CD4-positive, alpha-beta T cell treated with Interleukin-1 beta for 1 hour (primary cell): ENCODE measurements around the gene PLAAT2.
A peak's percentile ranks its signal among the peaks of the same experiment; 100 is the strongest.
"Not testable (repeated sequence)": the region's sequence is repeated elsewhere in the genome, so short reads cannot be mapped to it uniquely, and the experiment has no call there.

Source experiments
- DNase-seq, 2 donors: peaks; one replicate each; pipeline ENCODE4 v3.0.0-alpha.2; 2020 to 2022

PLAAT2 gene

DNA sequence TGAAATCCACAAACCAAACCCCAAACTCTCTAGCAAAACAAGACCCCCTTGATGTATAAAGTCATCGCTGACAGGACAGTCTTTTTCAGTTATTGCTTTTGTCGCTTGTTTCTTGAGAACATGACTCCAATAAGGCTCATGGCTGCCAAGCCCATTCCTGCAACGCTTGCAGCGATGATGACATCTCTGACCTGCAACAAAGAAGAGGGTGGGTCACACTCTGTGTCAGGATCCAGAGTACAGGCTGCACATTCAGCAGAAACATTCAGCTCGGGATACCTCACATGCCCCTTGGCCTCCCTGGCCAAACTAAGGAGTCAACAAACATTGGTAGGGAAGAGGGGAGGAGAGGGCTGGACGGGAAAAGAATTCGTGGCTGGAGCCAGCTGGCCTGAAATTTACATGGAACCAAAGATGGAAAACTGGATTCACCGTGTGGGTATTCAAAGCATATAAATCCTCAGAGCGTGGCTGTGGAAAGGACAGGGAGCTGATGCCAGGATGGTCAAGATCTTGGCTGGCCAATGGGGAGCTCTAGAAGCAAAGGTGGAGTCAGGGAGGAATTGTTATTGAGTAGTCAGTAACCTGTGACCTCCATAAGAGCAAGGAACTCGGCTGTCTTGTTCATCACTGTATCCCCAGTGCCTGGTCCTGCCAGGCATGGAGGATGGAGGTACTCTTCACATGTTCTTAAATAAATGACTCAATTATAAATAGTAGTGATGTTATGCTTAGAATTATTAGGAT, 11.8 kb upstream of the PLAAT2 start:
- DNase-seq: no peak

DNA sequence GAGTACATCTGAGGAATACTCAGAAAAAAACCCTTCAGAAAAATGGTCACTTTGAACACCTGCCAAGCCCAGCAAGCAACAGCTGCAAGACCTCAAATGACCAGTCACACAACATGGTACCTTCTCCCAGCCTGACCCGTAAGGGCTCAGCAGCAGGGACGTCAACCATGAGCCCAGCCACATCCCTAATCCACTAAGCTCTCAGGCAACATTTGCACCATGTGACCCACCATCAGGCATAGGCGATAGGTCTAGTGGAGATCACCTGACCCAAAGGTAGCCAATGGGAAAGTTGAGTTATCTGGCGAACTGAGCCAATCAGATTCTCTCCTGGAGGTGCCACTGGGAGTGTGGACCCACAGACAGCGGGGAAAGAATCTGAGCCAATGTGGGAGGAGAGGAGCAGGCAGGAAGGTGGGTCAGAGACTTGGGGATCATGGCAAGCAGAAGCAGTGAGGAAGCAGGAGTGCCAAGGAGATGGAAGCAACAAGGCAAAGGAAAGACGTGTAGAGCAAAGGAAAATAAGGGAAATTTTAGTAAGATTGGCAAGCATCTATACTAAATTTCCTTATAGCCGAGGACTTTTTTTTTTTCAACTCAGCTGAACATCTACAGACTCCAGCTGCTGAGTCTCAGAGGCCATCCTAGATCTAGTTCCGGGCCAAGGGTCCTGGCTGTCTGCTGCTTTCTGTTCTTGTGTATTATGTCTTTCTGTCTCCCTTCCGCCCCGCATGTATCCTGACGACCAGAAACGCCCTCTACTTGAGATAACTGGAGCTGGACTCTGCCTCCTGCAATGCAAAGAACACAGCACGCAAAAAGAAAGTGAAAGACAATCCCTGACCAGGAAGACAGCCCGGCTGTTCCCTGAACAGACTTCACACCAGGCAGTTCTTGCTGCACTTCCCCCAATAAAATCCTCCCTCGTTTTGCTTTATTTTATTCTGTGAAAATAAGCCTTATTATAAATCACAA, 11.0 kb upstream of the PLAAT2 start:
- DNase-seq: peak; percentile 52 to 65

DNA sequence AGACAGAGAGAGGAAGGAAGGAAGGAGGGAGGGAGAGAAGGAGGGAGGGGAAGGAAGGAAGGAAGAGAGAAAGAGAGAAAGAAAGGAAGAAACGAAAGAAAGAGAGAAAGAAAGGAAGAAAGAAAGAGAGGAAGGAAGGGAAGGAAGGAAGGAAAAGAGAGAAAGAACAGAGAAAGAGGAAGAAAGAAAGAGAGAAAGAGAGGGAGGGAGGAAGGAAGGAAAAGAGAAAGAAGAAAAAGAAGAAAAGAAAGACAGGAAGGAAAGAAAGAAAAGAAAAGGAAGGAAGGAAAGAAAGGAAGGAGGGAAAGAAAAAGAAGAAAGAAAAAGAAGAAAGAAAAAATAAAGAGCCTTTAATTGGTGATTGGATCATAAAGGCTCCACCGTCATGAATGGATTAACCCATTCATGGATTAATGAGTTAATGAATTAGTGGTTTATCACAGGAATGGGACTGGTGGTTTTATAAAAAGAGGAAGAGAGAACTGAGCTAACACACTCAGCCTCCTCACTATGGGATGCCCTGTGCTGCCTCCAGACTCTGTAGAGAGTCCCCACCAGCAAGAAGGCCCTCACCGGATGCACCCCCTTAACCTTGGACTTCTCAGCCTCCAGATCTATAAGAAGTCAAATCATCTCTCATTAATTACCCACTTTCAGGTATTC, 9.0 kb upstream of the PLAAT2 start:
- no peak for DNase-seq

DNA sequence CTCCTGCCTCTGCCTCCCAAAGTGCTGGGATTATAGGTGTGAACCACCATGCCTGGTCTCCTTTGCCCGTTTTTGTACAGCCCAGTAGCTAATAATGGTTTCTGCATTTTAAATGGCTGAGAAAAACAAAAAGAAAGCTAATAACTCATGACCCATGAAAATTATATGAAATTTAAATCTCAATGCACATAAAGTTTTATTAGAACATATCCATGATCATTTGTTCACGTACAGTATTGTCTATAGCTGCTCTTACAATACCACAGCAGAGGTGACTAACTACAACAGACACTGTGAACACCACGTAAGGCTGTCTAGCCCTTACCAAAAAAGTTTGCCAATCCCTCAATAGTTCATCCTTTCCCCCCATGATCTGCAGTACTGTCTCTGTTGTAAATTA, 6.4 kb upstream of the PLAAT2 start:
- no peak for DNase-seq

DNA sequence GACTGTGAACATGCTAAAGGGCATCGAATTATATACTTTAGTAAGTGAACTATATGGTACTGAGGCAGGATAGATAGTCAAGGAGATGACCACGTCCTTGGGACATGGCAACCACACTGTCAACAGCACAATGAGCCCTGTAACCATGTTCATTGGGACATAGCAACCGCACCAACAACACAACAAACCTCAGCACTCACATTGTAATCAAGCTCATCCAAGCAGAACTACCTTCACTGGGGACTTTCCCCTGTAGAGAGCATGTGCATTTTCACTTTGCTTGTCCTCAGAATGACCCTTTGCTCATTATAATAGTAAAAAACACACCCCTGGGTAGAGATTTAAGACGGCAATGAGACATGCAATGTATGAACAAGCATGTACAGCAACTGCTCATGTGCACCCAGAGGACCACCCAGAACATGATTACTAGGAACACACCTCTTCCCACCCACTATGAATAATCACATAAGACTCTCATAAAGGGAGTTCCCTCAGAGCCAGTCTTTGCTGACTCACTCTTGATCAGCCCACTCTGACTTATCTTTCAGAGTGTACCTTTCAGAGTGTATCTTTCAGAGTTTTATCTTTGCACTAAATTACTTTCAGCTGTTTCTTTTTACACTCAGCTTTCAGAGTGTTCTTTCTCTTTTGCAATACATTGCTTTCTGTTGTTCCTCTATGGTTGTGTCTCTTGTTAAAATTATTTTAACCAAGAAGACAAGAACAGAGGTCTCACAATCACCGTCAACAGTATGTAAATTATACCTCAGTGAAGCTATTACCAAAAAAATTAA, 4.1 kb upstream of the PLAAT2 start:
- peak; percentile 91 to 92 for DNase-seq

DNA sequence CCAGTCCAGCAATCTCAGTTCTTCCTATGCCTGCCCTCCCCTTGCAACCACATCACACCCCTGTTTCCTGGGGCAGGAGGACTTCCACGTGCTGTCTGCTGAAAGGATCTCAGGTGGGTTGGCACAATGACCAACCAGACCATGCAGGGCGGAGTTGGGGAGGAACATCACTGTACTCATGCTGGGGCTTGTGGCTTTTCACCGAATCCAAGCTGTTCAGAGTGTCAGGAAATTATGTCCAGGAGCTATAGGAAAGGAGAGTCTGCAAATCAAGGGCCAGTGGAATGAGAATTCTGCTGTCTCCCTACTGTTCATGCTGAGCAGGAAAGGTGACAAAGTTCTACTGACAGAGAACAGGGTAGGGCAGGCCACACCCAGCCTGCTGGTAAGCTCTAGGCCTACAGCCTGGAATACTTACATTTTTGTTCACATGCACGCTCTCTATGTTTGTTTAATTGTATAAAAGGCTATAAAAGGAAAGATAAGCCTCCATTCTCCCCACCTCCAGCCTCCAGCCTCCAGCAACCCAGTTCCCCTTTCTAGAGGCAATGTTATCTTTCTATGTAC, 1.7 kb upstream of the PLAAT2 start:
- DNase-seq: no peak

DNA sequence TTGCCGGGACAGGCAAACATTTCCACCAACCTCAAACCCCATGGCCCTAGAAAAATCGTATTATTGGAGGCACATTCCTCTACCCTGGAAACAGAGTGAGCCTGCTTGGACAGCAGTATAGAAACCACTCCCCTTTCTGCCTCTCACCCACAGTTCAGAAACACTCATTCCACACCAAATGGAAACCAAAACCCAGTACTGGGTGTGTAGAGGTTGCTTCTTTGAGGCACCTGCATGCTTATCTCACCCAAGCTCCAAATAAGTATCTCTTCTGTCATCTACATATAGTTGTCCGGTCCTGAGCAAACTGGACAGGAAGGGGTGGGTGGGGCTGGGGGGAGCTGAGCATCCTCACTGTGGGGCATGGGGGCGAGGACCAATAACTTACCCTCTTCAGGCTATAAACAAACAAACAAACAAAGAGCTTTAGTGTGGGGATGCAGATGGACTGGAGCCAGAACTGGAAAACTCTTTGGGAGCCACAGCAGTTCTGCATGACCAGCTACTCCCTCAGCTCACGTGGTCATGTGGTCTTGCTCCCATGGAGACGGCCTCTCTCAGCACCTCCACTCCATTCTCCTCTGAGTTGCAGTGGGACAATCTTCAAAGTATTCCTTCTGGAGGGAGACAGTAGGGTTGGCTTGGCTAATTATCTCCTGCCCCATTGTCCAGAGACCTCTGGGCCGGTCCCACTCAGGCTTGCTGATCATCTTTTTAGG, 1.0 kb upstream of the PLAAT2 start:
- DNase-seq: peak in 1 of 2 donors; percentile 44

DNA sequence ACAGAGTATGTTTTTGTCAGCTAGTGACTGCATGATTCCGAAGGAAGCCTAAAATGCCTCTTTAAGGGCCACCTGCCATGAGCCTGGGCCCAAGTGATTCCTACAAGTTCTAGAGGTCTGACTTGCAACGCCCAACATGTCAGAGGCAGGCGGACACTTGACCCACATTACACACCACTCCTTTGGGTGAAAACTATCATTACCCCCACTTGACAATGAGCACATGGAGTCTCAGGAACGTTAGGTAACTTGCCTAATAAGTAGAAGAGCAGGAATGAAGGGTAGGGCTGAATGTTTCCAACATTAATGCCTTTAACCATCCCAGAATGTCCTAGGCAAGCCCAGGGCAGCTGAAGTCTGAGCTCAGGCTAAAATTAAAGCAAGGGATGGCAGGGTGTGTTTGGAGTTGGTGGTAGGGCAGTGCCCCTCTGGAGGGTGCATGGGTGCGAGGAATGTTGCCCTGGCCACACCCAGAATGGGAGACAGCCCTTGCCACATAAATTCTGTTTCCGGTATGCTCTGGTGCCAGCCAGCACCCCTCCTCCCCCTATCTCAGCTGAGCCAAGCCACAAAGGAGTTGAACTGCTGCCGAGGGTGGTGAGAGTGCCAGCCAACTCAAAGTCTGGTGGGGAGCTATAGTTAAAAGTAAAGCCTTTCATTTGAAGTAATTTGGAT, 2.5 kb downstream of the PLAAT2 start:
- DNase-seq: peak; percentile 43 to 49

DNA sequence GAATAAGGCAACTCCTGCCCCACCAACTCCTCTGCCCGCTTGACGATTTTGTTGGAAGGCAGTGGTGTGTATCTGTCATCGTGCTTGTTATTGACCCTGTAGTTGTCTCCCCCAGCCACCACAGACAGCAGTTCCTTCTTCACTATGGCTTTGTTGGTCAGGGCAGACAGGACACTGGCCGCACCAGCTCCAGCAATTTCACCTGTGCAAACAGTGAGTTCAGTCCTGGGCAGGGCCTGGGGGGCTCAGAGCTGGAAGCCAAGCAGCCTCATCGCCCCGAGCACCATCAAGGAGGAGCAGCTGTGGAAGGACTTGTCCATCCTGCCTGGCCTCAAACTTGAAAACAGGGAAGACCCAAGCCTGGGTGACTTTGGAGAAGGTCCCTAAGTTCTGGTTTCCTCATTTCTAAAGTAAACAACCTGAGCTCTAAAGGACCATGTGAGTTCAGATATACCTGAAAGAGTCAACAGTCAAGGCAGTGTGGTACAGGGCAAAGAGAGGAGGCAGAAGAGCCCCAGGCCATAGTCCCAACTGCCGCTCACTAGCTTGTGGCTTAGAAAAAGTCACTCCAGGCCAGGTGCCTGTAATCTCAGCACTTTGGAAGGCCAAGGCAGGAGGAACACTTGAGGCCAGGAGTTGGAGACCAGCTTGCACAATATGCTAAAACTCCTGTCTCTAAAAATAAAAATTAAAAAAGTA, 4.6 kb downstream of the PLAAT2 start:
- DNase-seq: no peak

DNA sequence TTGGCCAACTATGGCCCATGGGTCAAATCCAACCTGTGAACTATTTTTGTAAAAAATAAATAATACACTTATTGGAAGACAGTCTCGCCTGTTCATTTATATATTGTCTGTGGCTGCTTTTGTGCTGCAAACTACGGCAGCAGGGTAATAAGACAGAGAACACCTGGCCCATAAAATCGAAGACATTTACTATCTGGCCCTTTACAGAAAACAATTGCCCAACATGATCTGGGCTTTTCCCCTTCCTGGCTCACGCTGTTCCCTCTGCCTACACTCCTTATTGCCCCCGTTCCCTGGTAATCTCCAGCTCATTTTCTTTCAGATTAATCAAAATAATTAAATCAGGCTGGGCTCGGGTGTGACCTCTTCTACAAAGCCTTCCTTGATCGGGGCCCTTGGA, 5.6 kb downstream of the PLAAT2 start:
- DNase-seq: no peak

DNA sequence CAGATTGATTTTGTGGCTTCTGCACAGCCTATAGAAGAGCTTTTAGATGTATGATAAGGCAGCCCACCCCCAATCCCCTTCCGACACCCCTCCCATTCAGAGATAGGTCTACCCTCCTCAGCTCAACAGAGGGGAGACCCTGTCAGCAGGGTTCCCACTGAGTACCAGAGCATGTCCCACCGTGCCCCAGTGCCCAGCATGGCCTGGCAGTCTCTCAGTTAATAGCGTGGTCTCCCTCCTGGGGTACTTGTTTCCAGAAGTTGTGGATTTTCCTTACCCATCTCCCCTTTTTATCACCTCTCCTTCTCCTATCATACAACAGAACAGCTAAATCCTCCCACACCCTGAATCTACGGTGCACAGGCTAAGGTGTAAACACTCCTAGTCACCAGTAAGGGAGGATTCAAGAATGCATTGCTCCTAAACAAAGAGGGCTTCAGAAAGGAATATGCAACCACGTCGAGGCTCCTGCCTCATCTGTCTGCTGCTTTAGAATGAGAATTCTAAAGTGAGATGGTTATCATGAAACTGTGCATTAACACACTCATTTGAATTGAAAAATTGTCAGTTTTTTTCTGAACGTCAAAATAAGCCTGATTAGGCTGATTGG, 6.7 kb downstream of the PLAAT2 start:
- no peak for DNase-seq

DNA sequence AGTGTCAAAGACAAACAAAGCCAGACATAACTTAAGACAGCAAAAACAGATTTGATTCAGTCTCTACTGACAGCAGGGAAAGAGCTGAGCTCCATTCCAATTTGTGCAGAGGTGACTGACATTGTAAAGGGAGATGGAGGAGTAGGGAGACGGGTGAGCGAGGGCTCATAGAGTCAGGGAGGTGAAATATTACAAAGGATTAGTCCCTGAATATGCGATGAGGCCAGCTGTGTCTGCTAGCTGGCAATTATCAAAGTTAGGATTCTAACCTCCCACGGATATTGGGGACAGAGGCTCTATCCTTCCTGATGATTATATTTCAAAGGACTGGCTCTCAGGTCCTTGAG, 8.3 kb downstream of the PLAAT2 start:
- no peak for DNase-seq

DNA sequence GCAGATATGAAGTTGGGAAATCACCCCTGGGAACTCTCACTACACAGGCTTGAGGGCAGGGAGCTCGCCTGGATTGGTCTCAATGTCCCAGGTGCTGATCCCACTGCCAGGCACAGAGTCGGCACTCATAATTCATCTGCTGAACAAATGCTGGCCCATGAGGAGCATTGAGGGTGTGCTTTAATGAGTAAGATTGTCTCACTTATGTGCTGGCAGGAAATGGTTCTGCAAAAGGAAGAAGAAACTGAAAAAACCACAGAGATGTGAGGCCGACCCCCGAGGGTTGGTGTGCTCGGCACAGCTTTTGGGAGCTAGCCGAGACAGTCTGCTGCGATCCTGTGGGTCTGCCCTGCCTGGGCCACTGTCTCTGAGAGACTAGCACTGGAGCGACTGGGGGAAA, 9.4 kb downstream of the PLAAT2 start:
- peak; percentile 62 to 68 for DNase-seq

DNA sequence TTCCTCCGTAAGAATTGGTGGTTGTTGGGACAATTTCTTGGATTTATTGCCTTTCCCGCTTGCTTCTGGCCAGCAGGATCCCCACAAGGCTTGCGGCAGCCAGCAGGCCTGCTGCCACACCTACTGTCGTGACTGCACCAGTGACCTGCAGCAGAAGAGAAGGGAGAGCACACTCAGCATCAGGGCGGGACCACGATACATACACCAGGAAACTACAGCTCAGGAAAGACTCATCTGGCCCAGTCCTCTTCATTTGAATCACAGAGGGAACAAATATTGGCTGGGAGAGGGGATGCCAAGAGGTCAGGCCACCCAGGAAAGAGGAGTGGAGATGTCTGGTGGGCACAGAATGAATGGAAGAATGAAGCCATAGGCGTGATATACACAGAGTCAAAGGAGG, 10.3 kb downstream of the PLAAT2 start:
- DNase-seq: no peak

DNA sequence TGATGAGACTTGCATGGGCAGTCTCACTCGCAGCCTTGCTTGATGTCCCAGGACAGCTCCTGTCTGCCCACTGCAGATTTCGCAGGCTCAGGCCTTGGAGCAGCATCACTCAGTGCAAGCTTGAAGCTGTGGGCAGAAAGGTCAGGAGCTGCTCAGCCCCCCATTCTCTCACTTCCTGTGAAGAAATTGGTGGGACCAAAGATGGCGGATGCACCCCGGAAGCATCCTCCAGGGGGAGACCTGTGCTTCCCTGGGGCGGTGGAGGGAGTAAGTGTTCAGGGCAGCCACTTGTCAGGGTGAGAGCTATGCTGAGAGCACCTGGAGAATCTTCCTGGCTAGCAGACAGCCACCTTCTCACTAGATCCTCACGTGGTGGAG, 11.3 kb downstream of the PLAAT2 start:
- DNase-seq: peak in 1 of 2 donors; percentile 39

DNA sequence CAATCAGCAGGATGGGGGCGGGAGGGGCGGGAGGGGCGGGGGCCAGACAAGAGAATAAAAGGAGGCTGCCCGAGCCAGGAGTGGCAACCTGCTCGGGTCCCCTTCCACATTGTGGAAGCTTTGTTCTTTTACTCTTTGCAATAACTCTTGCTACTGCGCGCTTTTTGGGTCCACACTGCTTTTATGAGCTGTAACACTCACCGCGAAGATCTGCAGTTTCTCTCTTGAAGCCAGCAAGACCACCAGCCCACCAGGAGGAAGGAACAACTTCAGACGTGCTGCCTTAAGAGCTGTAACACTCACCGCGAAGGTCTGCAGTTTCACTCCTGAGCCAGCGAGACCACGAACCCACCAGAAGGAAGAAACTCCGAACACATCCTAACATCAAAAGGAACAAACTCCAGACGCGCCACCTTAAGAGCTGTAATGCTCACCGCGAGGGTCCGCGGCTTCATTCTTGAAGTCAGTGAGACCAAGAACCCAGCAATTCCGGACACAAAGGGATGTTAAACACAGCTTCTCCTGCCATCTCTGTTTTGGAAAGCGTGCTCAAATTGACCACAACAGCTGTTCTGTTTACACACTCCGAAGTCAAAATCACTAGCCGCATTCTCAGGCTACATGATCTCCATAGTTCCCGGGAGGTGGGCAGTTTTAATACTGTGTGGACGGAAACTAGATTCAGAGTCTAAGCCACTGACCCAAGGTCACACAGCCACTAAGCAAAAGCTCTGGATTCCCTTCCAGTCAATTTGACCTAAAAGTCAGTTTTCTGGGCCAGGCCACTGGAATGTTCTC, 11.9 kb downstream of the PLAAT2 start:
- peak; percentile 59 to 60 for DNase-seq

DNA sequence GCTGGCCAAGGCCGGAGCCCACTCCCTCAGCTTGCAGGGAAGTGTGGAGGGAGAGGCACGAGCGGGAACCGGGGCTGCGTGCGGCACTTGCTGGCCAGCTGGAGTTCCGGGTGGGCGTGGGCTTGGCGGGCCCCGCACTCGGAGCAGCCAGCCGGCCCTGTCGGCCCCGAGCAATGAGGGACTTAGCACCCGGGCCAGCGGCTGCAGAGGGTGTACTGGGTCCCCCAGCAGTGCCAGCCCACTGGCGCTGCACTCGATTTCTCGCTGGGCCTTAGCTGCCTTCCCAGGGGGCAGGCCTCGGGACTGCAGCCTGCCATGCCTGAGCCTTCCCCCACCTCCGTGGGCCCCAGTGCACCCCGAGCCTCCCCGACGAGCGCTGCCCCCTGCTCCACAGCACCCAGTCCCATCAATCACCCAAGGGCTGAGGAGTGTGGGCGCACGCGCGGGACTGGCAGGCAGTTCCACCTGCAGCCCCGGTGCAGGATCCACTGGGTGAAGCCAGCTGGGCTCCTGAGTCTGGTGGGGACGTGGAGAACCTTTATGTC, 13.0 kb downstream of the PLAAT2 start:
- DNase-seq: not testable (repeated sequence)

DNA sequence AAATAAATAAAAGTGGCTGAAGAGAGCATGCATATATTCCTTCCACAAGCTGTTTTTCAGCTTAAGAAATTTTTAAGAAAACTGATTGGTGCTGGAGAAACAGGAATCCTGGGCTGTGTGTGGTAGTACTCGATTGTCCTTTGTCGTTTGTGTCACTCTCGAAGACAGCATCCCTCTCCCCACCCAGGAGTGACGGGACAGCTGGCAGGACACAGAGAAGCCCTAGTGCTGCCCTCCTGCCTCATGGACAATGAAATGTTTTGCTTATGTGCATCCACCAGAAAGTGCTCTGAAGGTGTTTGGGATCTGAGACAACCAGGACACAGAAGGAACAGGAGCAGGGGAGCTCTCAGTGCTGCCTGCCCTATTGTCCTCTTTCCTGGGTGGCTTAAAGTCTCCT, 13.8 kb downstream of the PLAAT2 start:
- DNase-seq: no peak

DNA sequence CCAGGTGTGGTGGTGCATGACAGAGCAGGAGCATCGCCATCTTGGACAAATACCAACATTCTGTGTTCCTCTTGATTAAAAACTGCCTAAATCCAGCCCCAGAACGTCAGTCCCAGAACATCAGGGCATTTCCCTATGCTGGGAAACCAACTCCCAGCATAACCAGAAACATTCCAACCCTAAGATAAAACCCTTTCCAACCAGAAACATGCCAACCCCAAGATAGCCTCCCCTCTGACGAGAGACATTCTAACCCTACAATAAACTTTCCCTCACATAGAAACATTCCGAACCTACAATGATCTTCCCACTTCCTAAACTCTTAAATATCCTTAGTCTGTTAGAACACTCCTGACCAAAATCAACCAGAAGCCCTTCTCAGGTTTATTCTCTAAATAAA, 15.0 kb downstream of the PLAAT2 start:
- no peak for DNase-seq
